ENCODE results near the gene PRKAG2.
"Not testable (repeated sequence)": the region's sequence is repeated elsewhere in the genome, so short reads cannot be mapped to it uniquely, and the experiment has no call there.

PRKAG2 gene

DNA sequence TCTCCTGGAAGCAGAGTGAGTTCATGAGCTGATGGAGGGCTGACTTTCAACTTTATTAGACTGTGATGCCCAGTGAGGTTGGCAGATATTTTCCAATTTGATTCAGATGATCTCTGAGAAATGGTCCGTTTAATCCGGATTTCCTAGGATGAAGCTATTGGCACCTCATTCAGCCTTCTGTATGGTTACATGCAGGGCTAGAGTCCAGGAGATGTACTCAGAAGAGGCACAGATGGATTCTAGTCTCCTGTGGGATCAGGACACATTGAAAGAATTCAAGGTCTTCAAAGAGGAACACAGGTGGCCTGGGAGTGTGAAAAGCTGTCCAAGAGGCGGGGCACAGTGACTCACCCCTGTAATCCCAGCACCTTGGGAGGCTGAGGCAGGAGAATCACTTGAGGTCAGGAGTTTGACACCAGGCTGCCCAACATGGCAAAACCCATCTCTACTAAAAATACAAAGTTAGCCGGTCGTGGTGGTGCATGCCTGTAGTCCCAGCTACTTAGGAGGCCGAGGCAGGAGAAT, 334.2 kb downstream of the PRKAG2 start:
- Mint-ChIP-seq H3K27ac (no peak overlapping the region), H3K4me1 (ENCODE audit: low read depth) (no peaks in the 10 kb centered on the region), H3K9me3 (no peaks in the 10 kb centered on the region), H3K36me3 (ENCODE audit: low read depth) (no peaks in the 10 kb centered on the region), H3K27me3 (peaks cover 39% of the 10 kb centered on the region), H3K4me3 (no peak overlapping the region)
- intact Hi-C loops (cut with micrococcal nuclease): no loop called here

DNA sequence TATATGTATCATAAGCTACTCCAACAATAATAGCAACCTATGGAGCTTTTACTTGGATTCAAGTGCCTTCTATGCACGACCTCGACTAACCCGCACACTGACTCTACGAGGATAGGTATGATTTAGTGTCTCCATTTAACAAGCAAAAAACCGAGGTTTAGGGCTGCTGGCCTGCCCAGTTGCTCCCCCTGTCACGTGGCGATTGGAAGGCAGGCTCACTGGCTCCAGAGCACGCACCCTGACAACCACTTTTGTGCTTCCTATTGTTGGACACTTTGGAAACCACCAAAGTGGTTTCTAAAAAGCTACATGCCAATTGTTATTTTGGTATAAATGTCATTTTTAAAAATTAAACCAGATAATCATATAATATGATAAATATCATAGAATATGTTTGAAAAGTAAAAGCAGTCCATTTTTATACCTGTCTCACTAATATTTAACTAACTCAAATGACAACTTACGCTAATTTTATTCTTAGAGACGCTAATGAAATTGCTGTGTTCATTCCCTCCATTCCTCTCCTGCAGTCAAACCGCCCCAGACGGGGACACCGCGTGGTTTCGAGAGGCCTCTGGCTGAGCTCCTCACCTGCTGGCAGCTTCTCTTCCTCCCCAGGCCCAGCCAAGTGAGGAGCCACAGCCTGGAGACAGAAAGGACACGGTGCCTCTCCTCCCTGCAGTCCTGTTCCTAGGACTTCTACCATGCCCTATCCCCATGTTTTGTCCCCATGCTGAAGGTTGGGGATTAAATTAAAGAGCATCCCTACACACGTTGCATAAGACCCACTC, 335.0 kb downstream of the PRKAG2 start:
- H3K27ac Mint-ChIP-seq: no peak overlapping the region
- H3K36me3 Mint-ChIP-seq (ENCODE audit: low read depth): no peaks in the 10 kb centered on the region
- H3K4me3 Mint-ChIP-seq: no peak overlapping the region
- no peaks in the 10 kb centered on the region for H3K4me1 Mint-ChIP-seq (ENCODE audit: low read depth)
- no peaks in the 10 kb centered on the region for H3K9me3 Mint-ChIP-seq
- H3K27me3 Mint-ChIP-seq: peaks cover 40% of the 10 kb centered on the region
- intact Hi-C loops (cut with micrococcal nuclease): no loop called here

- H3K9me3 Mint-ChIP-seq: no peaks in the 10 kb centered on the region
- no peaks in the 10 kb centered on the region for H3K36me3 Mint-ChIP-seq (ENCODE audit: low read depth)
- H3K4me1 Mint-ChIP-seq (ENCODE audit: low read depth): no peaks in the 10 kb centered on the region
- no peak overlapping the region for H3K4me3 Mint-ChIP-seq
- no peak overlapping the region for H3K27ac Mint-ChIP-seq
- intact Hi-C loops (cut with micrococcal nuclease): no loop called here
- H3K27me3 Mint-ChIP-seq: peaks cover 33% of the 10 kb centered on the region
Measured at GRCh38 chr7:151540146-151540545, 336.8 kb downstream of the PRKAG2 start.

- H3K4me1 Mint-ChIP-seq (ENCODE audit: low read depth): no peaks in the 10 kb centered on the region
- no peaks in the 10 kb centered on the region for H3K9me3 Mint-ChIP-seq
- intact Hi-C loops (cut with micrococcal nuclease): no loop called here
- H3K27ac Mint-ChIP-seq: no peak overlapping the region
- no peaks in the 10 kb centered on the region for H3K36me3 Mint-ChIP-seq (ENCODE audit: low read depth)
- peaks cover 28% of the 10 kb centered on the region for H3K27me3 Mint-ChIP-seq
- H3K4me3 Mint-ChIP-seq: no peak overlapping the region
Measured at GRCh38 chr7:151539088-151539671, 337.7 kb downstream of the PRKAG2 start.

- Mint-ChIP-seq H3K4me3 (no peak overlapping the region), H3K4me1 (ENCODE audit: low read depth) (no peaks in the 10 kb centered on the region), H3K9me3 (no peaks in the 10 kb centered on the region), H3K36me3 (ENCODE audit: low read depth) (no peaks in the 10 kb centered on the region), H3K27me3 (peaks cover 26% of the 10 kb centered on the region), H3K27ac (no peak overlapping the region)
- intact Hi-C loops (cut with micrococcal nuclease): no loop called here
Measured at GRCh38 chr7:151537818-151538561, 338.9 kb downstream of the PRKAG2 start.

GRCh38 chr7:151536178-151536577, 340.7 kb downstream of the PRKAG2 start:
- peaks cover 19% of the 10 kb centered on the region for H3K27me3 Mint-ChIP-seq
- H3K4me1 Mint-ChIP-seq (ENCODE audit: low read depth); H3K27ac Mint-ChIP-seq; H3K36me3 Mint-ChIP-seq (ENCODE audit: low read depth); intact Hi-C loops (cut with micrococcal nuclease); H3K9me3 Mint-ChIP-seq; H3K4me3 Mint-ChIP-seq: not testable (repeated sequence)

GRCh38 chr7:151529842-151530241, 347.1 kb downstream of the PRKAG2 start:
- H3K4me1 Mint-ChIP-seq (ENCODE audit: low read depth): no peaks in the 10 kb centered on the region
- no peak overlapping the region for H3K4me3 Mint-ChIP-seq
- H3K27ac Mint-ChIP-seq: no peak overlapping the region
- intact Hi-C loops (cut with micrococcal nuclease): loop anchor here (10.0 kb wide), 1 partner anchor 495 kb away; the partner anchor contains the start of gene GALNT11
- no peaks in the 10 kb centered on the region for H3K27me3 Mint-ChIP-seq
- peaks cover 24% of the 10 kb centered on the region for H3K9me3 Mint-ChIP-seq
- H3K36me3 Mint-ChIP-seq (ENCODE audit: low read depth): no peaks in the 10 kb centered on the region

DNA sequence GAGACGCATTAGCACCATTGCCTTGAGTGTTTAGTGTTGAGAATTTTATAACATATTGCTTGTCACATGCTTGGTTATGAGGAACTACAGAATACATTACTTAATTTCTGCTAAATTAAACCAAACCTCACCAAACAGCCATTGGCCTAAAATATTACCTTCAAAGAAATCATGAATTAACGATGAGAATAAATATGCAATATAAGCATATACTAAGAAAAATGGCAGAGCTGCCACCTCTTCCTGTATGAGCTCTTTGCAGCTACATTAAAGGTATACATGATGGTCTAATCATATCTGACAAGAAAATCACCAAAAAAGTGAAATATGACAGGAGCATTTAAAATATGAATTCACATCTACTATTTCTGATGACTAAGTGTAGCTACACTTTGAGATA, 352.1 kb downstream of the PRKAG2 start:
- H3K36me3 Mint-ChIP-seq (ENCODE audit: low read depth): no peaks in the 10 kb centered on the region
- peaks cover 12% of the 10 kb centered on the region for H3K4me1 Mint-ChIP-seq (ENCODE audit: low read depth)
- H3K27ac Mint-ChIP-seq: no peak overlapping the region
- H3K4me3 Mint-ChIP-seq: no peak overlapping the region
- peaks cover 5% of the 10 kb centered on the region for H3K27me3 Mint-ChIP-seq
- H3K9me3 Mint-ChIP-seq: peaks cover 3% of the 10 kb centered on the region
- intact Hi-C loops (cut with micrococcal nuclease): loop anchor here (5.0 to 10.0 kb wide), 2 partner anchors 107 to 500 kb away; partner anchors contain the start of gene GALNT11

- peaks cover 12% of the 10 kb centered on the region for H3K4me1 Mint-ChIP-seq (ENCODE audit: low read depth)
- H3K9me3 Mint-ChIP-seq: no peaks in the 10 kb centered on the region
- H3K27me3 Mint-ChIP-seq: peaks cover 5% of the 10 kb centered on the region
- H3K27ac Mint-ChIP-seq: no peak overlapping the region
- no peak overlapping the region for H3K4me3 Mint-ChIP-seq
- intact Hi-C loops (cut with micrococcal nuclease): loop anchor here (5.0 to 10.0 kb wide), 2 partner anchors 108 to 500 kb away; partner anchors contain the start of gene GALNT11
- H3K36me3 Mint-ChIP-seq (ENCODE audit: low read depth): no peaks in the 10 kb centered on the region
Measured at GRCh38 chr7:151524331-151524730, 352.6 kb downstream of the PRKAG2 start.

DNA sequence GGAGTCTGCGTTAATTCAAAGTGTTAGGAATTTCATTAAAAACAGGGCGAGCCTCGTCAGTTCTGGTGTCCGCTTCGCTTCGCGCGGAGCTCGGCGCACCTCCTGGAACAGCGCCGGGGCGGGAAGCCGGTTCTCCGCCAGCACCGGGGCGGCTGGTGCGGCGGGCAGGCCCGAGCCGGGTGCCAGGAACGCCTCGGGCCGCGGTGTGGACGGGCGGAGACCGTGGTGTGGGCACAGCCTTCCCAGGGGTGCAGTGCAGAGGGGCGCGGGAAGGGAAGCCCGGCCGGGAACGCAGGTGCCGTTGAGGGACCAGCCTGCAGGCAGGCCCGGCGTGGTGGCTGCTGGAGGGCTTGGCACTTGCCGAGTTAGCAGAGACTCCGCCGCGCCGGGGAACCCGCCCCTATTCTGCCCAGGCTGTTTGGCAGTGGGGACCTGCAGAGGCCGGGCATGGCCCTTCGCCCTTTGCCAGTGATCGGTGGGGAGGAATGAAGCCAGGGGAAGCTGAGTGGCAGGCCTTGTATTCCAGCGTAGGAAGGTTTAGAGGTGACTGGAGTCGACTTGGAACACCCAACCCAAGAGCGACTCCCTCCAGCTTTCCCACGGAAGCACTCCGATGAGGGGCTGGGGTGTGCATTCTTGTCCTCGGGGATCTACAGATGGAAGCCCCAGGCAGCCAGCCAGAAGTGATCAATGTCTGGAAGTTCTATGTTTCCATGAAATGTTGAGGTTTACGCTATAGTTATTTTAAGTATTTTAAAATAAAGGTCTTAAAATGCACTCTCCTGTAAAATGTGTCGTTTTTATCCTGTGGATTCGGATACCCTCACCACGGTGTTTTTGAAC, 356.3 kb downstream of the PRKAG2 start:
- intact Hi-C loops (cut with micrococcal nuclease): loop anchor here (5.0 to 10.0 kb wide), 2 partner anchors 112 to 504 kb away; partner anchors contain the start of gene GALNT11
- peaks cover 5% of the 10 kb centered on the region for H3K27me3 Mint-ChIP-seq
- peak overlapping the region; percentile 90 for H3K4me3 Mint-ChIP-seq
- peak overlapping the region; percentile 93 for H3K27ac Mint-ChIP-seq
- H3K4me1 Mint-ChIP-seq (ENCODE audit: low read depth): peaks cover 41% of the 10 kb centered on the region
- H3K36me3 Mint-ChIP-seq (ENCODE audit: low read depth): peaks cover 17% of the 10 kb centered on the region
- H3K9me3 Mint-ChIP-seq: no peaks in the 10 kb centered on the region

DNA sequence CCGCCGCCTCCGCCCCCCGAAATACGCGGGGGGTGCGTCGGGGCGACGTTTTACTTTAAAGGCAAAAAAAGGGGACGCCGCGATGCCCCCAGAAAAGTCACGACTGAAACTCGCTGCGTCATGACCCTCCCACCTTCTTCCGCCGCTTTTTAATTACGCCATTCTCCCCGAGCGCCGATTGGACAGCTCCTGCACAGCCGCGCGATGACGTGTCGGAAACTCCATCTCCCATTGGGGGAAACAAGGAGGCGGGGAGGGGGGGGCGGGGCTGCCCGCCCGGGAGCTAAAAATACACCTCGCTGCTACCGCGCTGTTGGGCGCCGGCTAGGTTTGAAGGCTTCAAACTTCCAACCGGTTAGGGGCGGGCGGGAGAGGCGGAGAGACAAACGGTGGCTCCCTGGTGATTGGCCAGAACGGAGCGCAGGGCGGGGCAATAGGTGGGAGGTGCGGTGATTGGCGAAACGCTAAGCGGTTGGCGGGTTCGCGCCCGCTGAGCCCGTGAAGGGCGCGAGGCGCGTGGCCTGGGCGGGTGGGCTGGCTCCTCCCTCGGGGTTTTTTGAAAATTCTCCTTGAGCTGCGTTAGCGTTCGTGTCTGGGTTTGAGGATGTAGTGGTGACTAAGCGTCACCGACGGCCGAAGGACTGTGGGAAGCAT, 357.0 kb downstream of the PRKAG2 start, which contains the start of gene RHEB:
RHEB (minus strand) TSS at position 131 of the 654 bp plus-strand sequence. CDS start 384 bp downstream, outside the sequence.
- Mint-ChIP-seq H3K36me3 (ENCODE audit: low read depth) (peaks cover 17% of the 10 kb centered on the region), H3K4me1 (ENCODE audit: low read depth) (peaks cover 48% of the 10 kb centered on the region), H3K27me3 (peaks cover 5% of the 10 kb centered on the region), H3K4me3 (peak within 1 kb of the TSS; percentile 90), H3K27ac (peak within 1 kb of the TSS; percentile 93), H3K9me3 (no peaks in the 10 kb centered on the region)
- intact Hi-C loops (cut with micrococcal nuclease): loop anchor here (5.0 to 10.0 kb wide), 2 partner anchors 112 to 505 kb away; partner anchors contain the start of gene GALNT11

DNA sequence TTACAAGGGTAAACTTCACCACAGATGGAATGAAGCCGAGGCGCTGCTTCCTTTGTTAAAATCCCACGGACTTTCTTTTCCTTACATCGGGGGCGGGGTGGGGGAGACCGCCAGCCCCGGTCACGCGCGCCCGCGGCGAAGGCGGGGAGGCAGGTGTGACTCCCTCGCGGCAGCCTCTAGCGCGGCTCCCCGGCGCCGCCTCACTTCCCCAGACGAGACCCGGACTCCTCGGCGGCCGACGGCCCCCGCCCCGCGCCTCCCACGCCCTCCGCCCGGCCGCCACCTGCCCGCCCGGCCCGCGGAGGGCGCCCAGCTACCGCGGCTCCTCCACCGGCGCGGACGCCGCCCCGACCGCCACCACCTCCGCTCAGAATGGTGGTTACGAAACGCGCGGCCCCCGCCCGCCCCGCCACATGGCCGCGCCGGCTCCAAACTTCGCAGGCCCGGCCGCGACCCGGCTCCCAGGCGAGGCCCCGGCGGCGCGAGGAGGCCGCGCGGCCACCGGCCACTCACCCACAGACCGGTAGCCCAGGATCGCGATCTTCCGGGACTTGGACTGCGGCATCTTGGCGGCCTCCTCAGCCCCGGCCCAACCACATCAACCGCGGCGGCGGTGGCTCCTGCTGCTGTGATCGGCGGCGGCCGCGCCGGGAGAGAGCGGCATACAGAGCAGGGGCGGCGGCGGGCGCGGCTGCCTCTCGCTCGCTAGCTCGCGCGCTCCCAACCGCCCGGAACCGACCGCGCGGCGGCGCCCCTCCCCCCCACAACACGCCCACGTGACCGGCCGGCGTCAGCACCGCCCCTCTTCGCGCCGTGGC, 357.8 kb downstream of the PRKAG2 start:
- Mint-ChIP-seq H3K27ac (peak overlapping the region; percentile 93), H3K4me1 (ENCODE audit: low read depth) (peaks cover 55% of the 10 kb centered on the region), H3K4me3 (peak overlapping the region; percentile 90), H3K36me3 (ENCODE audit: low read depth) (peaks cover 17% of the 10 kb centered on the region)
- intact Hi-C loops (cut with micrococcal nuclease); H3K9me3 Mint-ChIP-seq; H3K27me3 Mint-ChIP-seq: not testable (repeated sequence)

All from dendritic cell treated with granulocyte-macrophage colony-stimulating factor and Interleukin-4, amounts not matched to agents 40 ng/mL and 50 ng/mL, for 4 days (primary cell).